ENCODE results near the gene NUP205.

DNA sequence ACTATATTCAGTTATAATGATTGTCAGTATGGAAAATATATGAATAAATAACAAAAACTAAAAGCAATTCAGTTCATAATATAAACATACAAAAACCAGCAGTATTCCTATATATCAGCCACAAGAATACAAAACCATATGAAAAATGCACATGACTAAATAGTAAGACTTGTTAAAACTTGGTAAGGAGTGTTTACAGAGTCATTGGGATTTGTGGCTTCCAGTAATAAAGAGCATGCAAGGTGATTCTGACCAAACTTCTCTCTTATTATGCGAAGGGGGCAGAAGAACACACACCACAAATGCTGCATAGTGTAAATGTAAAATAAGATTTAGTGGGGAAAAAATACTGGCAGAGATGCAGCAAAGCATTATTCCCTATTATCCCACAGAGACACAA lies 39.0 kb upstream of the NUP205 start:
- TF ChIP-seq GATA2 (IDR thresholded peaks at IDR 0.05; ENCODE audit: low read depth, low read length) (no peak), GATA3 (IDR thresholded peaks at IDR 0.05; ENCODE audit: low read depth, low read length) (no peak)
